PC-9 (cell line): Measurements from ENCODE around the gene BBX. TPM values are rescaled to one million over a fixed set of nuclear protein-coding genes. Genes with fewer than 3 reads are reported as not detected.

ENCODE experiments used
- BruUV-seq: library from RNA; stranded (reverse); fragments of 400-500 nt; replicated peaks from 2 replicates; lab custom pipeline; 2021; lab: Mats Ljungman, UMichigan
- CTCF ChIA-PET: fragments of 300-600 bp; sonication (Branson Sonifier 250); formaldehyde crosslinking; loops from one replicate; lab custom pipeline; 2022; ENCODE audit warnings: antibody characterized with exemption; lab: Charles Lee
- POLR2A ChIA-PET: fragments of 300-600 bp; sonication (Branson Sonifier 250); formaldehyde crosslinking; loops from one replicate; lab custom pipeline; 2022; ENCODE audit warnings: antibody characterized with exemption; ENCODE audit not compliant: unreplicated experiment; lab: Charles Lee
- DNase-seq, 2 experiments: peaks; one replicate each; pipeline versions ENCODE4 v3.0.0 to v3.0.0-alpha.2; 2015 to 2022; ENCODE audit warnings: mixed read lengths in 1 of 2
- H2AFZ ChIP-seq: fragments of 200-600 bp; sonication (generic); 2 replicates; pipeline ENCODE4 v1.8.1; 2017; ENCODE audit warnings: antibody characterized with exemption
- H3F3A ChIP-seq: fragments of 200-600 bp; sonication (generic); 2 replicates; pipeline ENCODE4 v1.8.1; 2017; ENCODE audit warnings: antibody characterized with exemption, mild to moderate bottlenecking, low read depth; ENCODE audit not compliant: insufficient read depth
- H3K27ac ChIP-seq: fragments of 200-600 bp; sonication (generic); 2 replicates; pipeline ENCODE4 v1.6.1; 2016; ENCODE audit warnings: mixed run types
- H3K27me3 ChIP-seq: fragments of 200-600 bp; sonication (generic); 2 replicates; pipeline ENCODE4 v1.6.1; 2016; ENCODE audit warnings: low read depth, mixed run types; ENCODE audit not compliant: insufficient read depth
- H3K36me3 ChIP-seq: fragments of 200-600 bp; sonication (generic); 2 replicates; pipeline ENCODE4 v1.6.1; 2016; ENCODE audit warnings: low read depth, mixed run types
- H3K4me1 ChIP-seq: fragments of 200-600 bp; sonication (generic); replicated peaks from 2 replicates; pipeline ENCODE4 v1.6.1; 2016; ENCODE audit warnings: mixed run types; ENCODE audit not compliant: insufficient read depth
- H3K4me2 ChIP-seq: fragments of 200-600 bp; sonication (generic); 2 replicates; pipeline ENCODE4 v1.6.1; 2017; ENCODE audit warnings: mixed run types
- H3K4me3 ChIP-seq: fragments of 200-600 bp; sonication (generic); 2 replicates; pipeline ENCODE4 v1.6.1; 2016; ENCODE audit warnings: mixed run types
- H3K79me2 ChIP-seq: fragments of 200-600 bp; sonication (generic); 2 replicates; pipeline ENCODE4 v1.6.1; 2017; ENCODE audit warnings: low read depth, mixed run types
- H3K9me2 ChIP-seq: fragments of 200-600 bp; sonication (generic); 2 replicates; pipeline ENCODE4 v1.8.1; 2017; ENCODE audit warnings: mild to moderate bottlenecking; ENCODE audit not compliant: insufficient read depth
- H3K9me3 ChIP-seq: fragments of 200-600 bp; sonication (generic); 2 replicates; pipeline ENCODE4 v1.8.1; 2016; ENCODE audit warnings: low read depth; ENCODE audit not compliant: insufficient read depth
- H4K20me1 ChIP-seq: fragments of 200-600 bp; sonication (generic); 2 replicates; pipeline ENCODE4 v1.8.1; 2017; ENCODE audit not compliant: insufficient read depth
- CTCF ChIP-seq: fragments of 200-600 bp; sonication (generic); conservative IDR thresholded peaks from 2 replicates; pipeline ENCODE4 v1.6.1; 2017; ENCODE audit warnings: mixed run types, antibody characterized with exemption, mild to moderate bottlenecking, moderate library complexity
- EZH2 ChIP-seq: fragments of 200-600 bp; sonication (generic); IDR thresholded peaks from 2 replicates; pipeline ENCODE4 v1.8.0; 2017; ENCODE audit warnings: antibody characterized with exemption, low read depth
- intact Hi-C: fragments of 100-400 bp; cut with micrococcal nuclease; formaldehyde crosslinking; loops from one replicate; pipeline ENCODE4 v1.10.0; 2022; ENCODE audit not compliant: unreplicated experiment
- total RNA-seq: library from RNA; stranded (reverse); gene quantifications from 2 replicates; pipeline ENCODE4 v1.2.3, GENCODE V29; 2021

Gene BBX
- total RNA-seq, 1 experiment from 2014 or later: 91.7 TPM

DNA sequence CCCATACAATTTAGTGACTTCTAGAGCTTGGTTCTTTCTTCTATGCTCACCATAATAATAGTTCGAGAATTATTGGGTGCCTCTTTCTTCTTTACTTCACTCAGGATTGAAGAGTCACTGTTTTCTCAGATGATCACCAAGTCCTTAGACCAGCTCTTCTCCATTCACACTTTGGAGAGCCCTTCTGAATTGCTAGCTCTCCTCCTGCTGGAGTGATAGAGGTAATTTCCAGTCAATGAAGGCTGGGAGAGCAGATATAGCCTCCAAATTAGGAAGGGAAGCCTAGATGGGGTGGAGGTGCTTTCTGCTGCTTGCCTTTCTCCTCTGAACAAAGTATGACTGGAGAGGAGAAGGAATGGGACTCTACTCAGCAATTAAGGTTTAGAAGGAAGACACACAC, 10.7 kb upstream of the BBX start:
- ChIA-PET POLR2A (no interaction called here), CTCF (no interaction called here)
- 0 out of 2 replicates have a peak, but pooled peaks cover under 1% of the 10 kb centered on the region for H3K9me2 ChIP-seq
- H3K4me2 ChIP-seq: no peak overlapping the region
- H3K27ac ChIP-seq: no peak overlapping the region
- no peak for DNase-seq
- BruUV-seq: no TSS peak
- H3K9me3 ChIP-seq: no peaks in the 10 kb centered on the region
- no peaks in the 10 kb centered on the region for H3K4me1 ChIP-seq
- intact Hi-C loops: no loop called here
- no peak overlapping the region for H3K4me3 ChIP-seq
- no peak for TF ChIP-seq EZH2
- no peaks in the 10 kb centered on the region for H3K36me3 ChIP-seq
- H3F3A ChIP-seq: no peaks in the 10 kb centered on the region
- H3K79me2 ChIP-seq: no peaks in the 10 kb centered on the region
- H4K20me1 ChIP-seq: no peaks in the 10 kb centered on the region
- no peak overlapping the region for H2AFZ ChIP-seq
- H3K27me3 ChIP-seq: no peaks in the 10 kb centered on the region

GRCh38 chr3:107514453-107514852, 8.3 kb upstream of the BBX start:
- intact Hi-C loops: no loop called here
- Histone ChIP-seq H3K79me2 (no peaks in the 10 kb centered on the region), H3K27me3 (no peaks in the 10 kb centered on the region), H3K9me2 (no peaks in the 10 kb centered on the region), H4K20me1 (no peaks in the 10 kb centered on the region), H3F3A (no peaks in the 10 kb centered on the region; the same call in 1 of the 2 replicates), H3K4me3 (no peak overlapping the region), H3K4me1 (no peaks in the 10 kb centered on the region), H2AFZ (no peak overlapping the region), H3K9me3 (no peaks in the 10 kb centered on the region), H3K27ac (no peak overlapping the region), H3K4me2 (no peak overlapping the region), H3K36me3 (no peaks in the 10 kb centered on the region)
- BruUV-seq: no TSS peak
- TF ChIP-seq EZH2 (no peak), CTCF (no peak)
- CTCF ChIA-PET: no interaction called here
- no peak for DNase-seq
- POLR2A ChIA-PET: no interaction called here

- no TSS peak for BruUV-seq
- no peaks in the 10 kb centered on the region for H3K27me3 ChIP-seq
- no peaks in the 10 kb centered on the region for H3K36me3 ChIP-seq
- H3K4me1 ChIP-seq: no peaks in the 10 kb centered on the region
- H3K79me2 ChIP-seq: no peaks in the 10 kb centered on the region
- H3K27ac ChIP-seq: no peak overlapping the region
- intact Hi-C loops: no loop called here
- H2AFZ ChIP-seq: no peak overlapping the region
- H3K9me3 ChIP-seq: no peaks in the 10 kb centered on the region
- no peak for DNase-seq
- H3K9me2 ChIP-seq: no peaks in the 10 kb centered on the region
- H4K20me1 ChIP-seq: no peaks in the 10 kb centered on the region
- CTCF ChIA-PET: no interaction called here
- no peak for TF ChIP-seq CTCF
- no peak for TF ChIP-seq EZH2
- no peaks in the 10 kb centered on the region; the same call in 1 of the 2 replicates for H3F3A ChIP-seq
- no peak overlapping the region for H3K4me3 ChIP-seq
- POLR2A ChIA-PET: no interaction called here
- H3K4me2 ChIP-seq: no peak overlapping the region
These were observed 6.3 kb upstream of the BBX start for GRCh38 chr3:107516475-107516874.

DNA sequence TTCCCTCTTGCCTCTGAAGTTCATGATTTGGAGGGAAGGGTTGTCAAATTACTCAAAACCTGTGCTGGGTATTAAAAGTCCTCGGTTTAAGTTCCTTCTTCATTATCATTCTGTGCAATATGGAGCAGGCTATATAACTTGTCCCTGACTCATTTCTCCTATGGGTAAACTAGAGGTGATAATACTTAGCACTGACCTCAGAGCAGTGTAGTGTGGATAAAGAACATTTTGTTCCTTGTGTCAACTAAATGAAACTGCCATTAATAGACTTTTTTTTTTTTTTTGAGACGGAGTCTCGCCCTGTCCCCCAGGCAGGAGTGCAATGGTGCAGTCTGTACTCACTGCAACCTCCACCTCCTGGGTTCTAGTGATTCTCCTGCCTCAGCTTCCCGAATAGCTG, 2.2 kb upstream of the BBX start:
- Histone ChIP-seq H3F3A (peaks cover 10% of the 10 kb centered on the region), H4K20me1 (no peaks in the 10 kb centered on the region), H3K9me2 (no peaks in the 10 kb centered on the region), H3K79me2 (peaks cover 14% of the 10 kb centered on the region), H3K27me3 (no peaks in the 10 kb centered on the region), H3K4me3 (no peak overlapping the region), H3K4me2 (no peak overlapping the region), H3K4me1 (peaks cover 8% of the 10 kb centered on the region), H3K36me3 (no peaks in the 10 kb centered on the region), H3K9me3 (no peaks in the 10 kb centered on the region), H2AFZ (no peak overlapping the region), H3K27ac (no peak overlapping the region)
- ChIA-PET POLR2A (no interaction called here), CTCF (no interaction called here)
- TF ChIP-seq CTCF (no peak), EZH2 (no peak)
- no TSS peak for BruUV-seq
- intact Hi-C loops: loop anchor here (5.0 kb wide), 1 partner anchor 248 kb away; no protein-coding TSS in a partner anchor
- no peak for DNase-seq
